H1 (cell line): Measurements from ENCODE around the gene BTNL3. TPM values are rescaled to one million over a fixed set of nuclear protein-coding genes. Genes with fewer than 3 reads are reported as not detected.

Experiments
- CTCF ChIA-PET: fragments of 300-600 bp; sonication (Branson Sonifier 250); formaldehyde crosslinking; loops from one replicate; lab custom pipeline; 2021; ENCODE audit not compliant: partially characterized antibody; lab: Charles Lee
- POLR2A ChIA-PET: fragments of 300-600 bp; sonication (Branson Sonifier 250); formaldehyde crosslinking; loops from one replicate; lab custom pipeline; 2021; ENCODE audit warnings: inconsistent platforms; ENCODE audit not compliant: partially characterized antibody; lab: Charles Lee
- DNase-seq, 2 experiments: peaks; one replicate each; pipeline versions ENCODE4 v3.0.0 to v3.0.0-alpha.2; 2010 to 2022; ENCODE audit warnings: low spot score in 2 of 2, low read depth in 1 of 2, mixed read lengths in 1 of 2
- FAIRE-seq: peaks from 2 replicates; lab custom pipeline; 2011; peaks lifted over from hg19 to GRCh38; lab: Jason Lieb, UNC
- H2AFZ ChIP-seq: 2 replicates; pipeline ENCODE4 v1.8.1; 2012; ENCODE audit warnings: low read length, inconsistent platforms
- H2AK5ac ChIP-seq: 2 replicates; pipeline ENCODE4 v1.6.1; 2013; ENCODE audit warnings: low read depth, low read length
- H2BK120ac ChIP-seq: replicated peaks from 2 replicates; pipeline ENCODE3; 2013; ENCODE audit warnings: low read depth, low read length, inconsistent platforms
- H2BK12ac ChIP-seq: 2 replicates; pipeline ENCODE4 v1.6.1; 2013; ENCODE audit warnings: low read depth, low read length
- H2BK15ac ChIP-seq: 2 replicates; pipeline ENCODE4 v1.6.1; 2013; ENCODE audit warnings: low read length
- H2BK20ac ChIP-seq: 2 replicates; pipeline ENCODE4 v1.6.1; 2013; ENCODE audit warnings: low read length
- H2BK5ac ChIP-seq: 2 replicates; pipeline ENCODE4 v1.6.1; 2013; ENCODE audit warnings: low read depth, low read length
- H3K14ac ChIP-seq: 2 replicates; pipeline ENCODE4 v1.6.1; 2013; ENCODE audit warnings: inconsistent platforms; ENCODE audit not compliant: insufficient read length
- H3K18ac ChIP-seq: 2 replicates; pipeline ENCODE4 v1.6.1; 2013; ENCODE audit warnings: low read length; ENCODE audit errors: extremely low read depth
- H3K23ac ChIP-seq: 2 replicates; pipeline ENCODE4 v1.6.1; 2013; ENCODE audit warnings: inconsistent platforms; ENCODE audit not compliant: insufficient read length
- H3K23me2 ChIP-seq: 2 replicates; pipeline ENCODE4 v1.6.1; 2013; ENCODE audit warnings: low read depth, low read length
- H3K27ac ChIP-seq: 2 replicates; pipeline ENCODE4 v1.6.1; 2011; ENCODE audit warnings: low read depth, low read length, inconsistent platforms
- H3K27me3 ChIP-seq, 4 experiments: replicated peaks in 1 of 4; 1 replicate in 1 of 4; 2 replicates in 3 of 4; pipeline versions ENCODE4 v1.6.1 to v1.8.1; 2011 to 2013; ENCODE audit warnings: low read length in 3 of 4, mild to moderate bottlenecking in 3 of 4, inconsistent platforms in 2 of 4, mixed read lengths in 2 of 4, moderate library complexity in 1 of 4; ENCODE audit not compliant: control insufficient read depth in 3 of 4, insufficient read depth in 3 of 4; ENCODE audit errors: extremely low read depth in 1 of 4
- H3K36me3 ChIP-seq, 4 experiments: 2 replicates each; pipeline versions ENCODE4 v1.6.1 to v1.8.1; 2011 to 2013; ENCODE audit warnings: mild to moderate bottlenecking in 4 of 4, low read length in 3 of 4, moderate library complexity in 2 of 4, control low read depth in 1 of 4, inconsistent platforms in 1 of 4; ENCODE audit not compliant: insufficient read depth in 4 of 4, control insufficient read depth in 2 of 4
- H3K4ac ChIP-seq: replicated peaks from 2 replicates; pipeline ENCODE3; 2013; ENCODE audit warnings: low read length, low read depth, mixed read lengths, inconsistent platforms; ENCODE audit not compliant: insufficient read length
- H3K4me1 ChIP-seq, 4 experiments: replicated peaks in 1 of 4; 1 replicate in 1 of 4; 2 replicates in 3 of 4; pipeline versions ENCODE4 v1.6.1 to v1.8.1; 2011 to 2013; ENCODE audit warnings: low read length in 3 of 4, inconsistent platforms in 2 of 4, mixed read lengths in 1 of 4; ENCODE audit not compliant: insufficient read depth in 4 of 4, control insufficient read depth in 3 of 4
- H3K4me2 ChIP-seq, 2 experiments: 2 replicates each; pipeline versions ENCODE4 v1.6.1 to v1.8.1; 2011 to 2013; ENCODE audit warnings: low read depth in 2 of 2, low read length in 2 of 2, control low read depth in 1 of 2, inconsistent platforms in 1 of 2, mild to moderate bottlenecking in 1 of 2; ENCODE audit not compliant: insufficient read depth in 1 of 2
- H3K4me3 ChIP-seq, 4 experiments: fragments of 200-600, 300-600 bp in 1 of 4; sonication (generic), shearing (Covaris generic), sonication (Bioruptor Twin) in 1 of 4; 2 replicates each; pipeline versions ENCODE4 v1.5.1 to v1.8.1; 2011 to 2016; ENCODE audit warnings: low read length in 4 of 4, low read depth in 3 of 4, control low read depth in 2 of 4, inconsistent platforms in 2 of 4, mild to moderate bottlenecking in 2 of 4, mixed read lengths in 1 of 4, moderate library complexity in 1 of 4; ENCODE audit not compliant: insufficient read depth in 2 of 4; ENCODE audit errors: extremely low read depth in 1 of 4
- H3K56ac ChIP-seq: replicated peaks from 2 replicates; pipeline ENCODE3; 2013; ENCODE audit warnings: low read depth, mild to moderate bottlenecking, mixed read lengths, low read length, inconsistent platforms; ENCODE audit not compliant: insufficient read length
- H3K79me1 ChIP-seq: 2 replicates; pipeline ENCODE4 v1.6.1; 2013; ENCODE audit warnings: low read depth, low read length, control low read depth
- H3K79me2 ChIP-seq, 2 experiments: 2 replicates each; pipeline versions ENCODE4 v1.6.1 to v1.8.1; 2012 to 2013; ENCODE audit warnings: low read length in 2 of 2, mild to moderate bottlenecking in 2 of 2, inconsistent platforms in 1 of 2; ENCODE audit not compliant: insufficient read depth in 2 of 2, control insufficient read depth in 1 of 2
- H3K9ac ChIP-seq, 4 experiments: replicated peaks in 1 of 4; 1 replicate in 1 of 4; 2 replicates in 3 of 4; pipeline versions ENCODE4 v1.6.1 to v1.8.1; 2011 to 2013; ENCODE audit warnings: low read depth in 3 of 4, low read length in 3 of 4, control low read depth in 2 of 4, mild to moderate bottlenecking in 2 of 4, moderate library complexity in 2 of 4, inconsistent platforms in 1 of 4; ENCODE audit errors: extremely low read depth in 1 of 4
- H3K9me3 ChIP-seq, 2 experiments: 2 replicates each; pipeline versions ENCODE4 v1.6.1 to v1.8.1; 2012 to 2013; ENCODE audit warnings: mild to moderate bottlenecking in 2 of 2, moderate library complexity in 2 of 2, control low read depth in 1 of 2, inconsistent platforms in 1 of 2, low read depth in 1 of 2, low read length in 1 of 2, mixed read lengths in 1 of 2; ENCODE audit not compliant: insufficient read depth in 2 of 2
- H4K20me1 ChIP-seq, 2 experiments: replicated peaks in 1 of 2; 2 replicates each; pipeline versions ENCODE3 to v1.8.1; 2011 to 2013; ENCODE audit warnings: inconsistent platforms in 2 of 2, low read length in 2 of 2, mild to moderate bottlenecking in 1 of 2; ENCODE audit not compliant: insufficient read depth in 2 of 2, control insufficient read depth in 1 of 2
- H4K5ac ChIP-seq: 2 replicates; pipeline ENCODE4 v1.6.1; 2013; ENCODE audit warnings: low read length, low read depth, mixed read lengths, inconsistent platforms; ENCODE audit not compliant: insufficient read length
- H4K8ac ChIP-seq: 2 replicates; pipeline ENCODE4 v1.8.0; 2013; ENCODE audit warnings: mild to moderate bottlenecking, moderate library complexity, low read length, inconsistent platforms; ENCODE audit not compliant: insufficient read depth; ENCODE audit errors: extremely low read depth
- H4K91ac ChIP-seq: replicated peaks from 2 replicates; pipeline ENCODE3; 2013; ENCODE audit warnings: low read length, mixed read lengths, inconsistent platforms; ENCODE audit not compliant: insufficient read length
- CHD2 ChIP-seq: IDR thresholded peaks from 2 replicates; pipeline ENCODE4 v1.6.1; 2012; ENCODE audit warnings: low read length, improper control_type of control experiment
- WGBS, 2 experiments: shearing (Covaris generic) in 1 of 2; methylation state at CpG; one replicate each; pipeline versions ENCODE4 v1.1.6 to v1.1.7; 2013 to 2015; ENCODE audit warnings: low lambda C conversion rate in 2 of 2, mixed read lengths in 2 of 2, inconsistent platforms in 1 of 2, low coverage in 1 of 2, missing lambda C conversion rate in 1 of 2; ENCODE audit not compliant: insufficient replicate concordance in 2 of 2, insufficient coverage in 1 of 2, insufficient read length in 1 of 2; ENCODE audit errors: extremely low coverage in 1 of 2, missing lambda C conversion rate in 1 of 2; 5-methylcytosine and 5-hydroxymethylcytosine counted together
- polyA plus RNA-seq, 7 experiments: library from polyadenylated mRNA; depleted of rRNA in 3 of 7; stranded (reverse) in 5 of 7; unstranded in 2 of 7; fragments of >200 nt in 5 of 7; fragments of 200-250 nt in 2 of 7; gene quantifications; 1 replicate in 5 of 7; 2 replicates in 1 of 7; 4 replicates in 1 of 7; pipeline versions ENCODE4 v1.2.1 to v1.2.3, GENCODE V29; 2011 to 2013; ENCODE audit warnings: missing spikeins in 2 of 7, mixed read lengths in 2 of 7
- total RNA-seq: library from RNA; stranded (reverse); fragmentation: NEBNext Ultra II Directional; extraction: Animal tissue kit (Norgen Biotek cat#: 25700); gene quantifications from 2 replicates; pipeline ENCODE4 v1.2.1, GENCODE V29; 2021

The BTNL3 gene
- total and polyA plus RNA-seq, 2 of the 8 experiments (the other 6 are each of a cell fraction or from before 2014, with no cell fraction given) = not detected

GRCh38 chr5:181039931-181040630 lies 51.4 kb downstream of the BTNL3 start, which contains the start of gene BTNL9:
BTNL9 (plus strand) TSS chr5:181040266; CDS start chr5:181045490, 5,224 bp downstream.
- no peak within 1 kb of the TSS for H2AFZ ChIP-seq
- CTCF ChIA-PET = interaction anchor here (0.5 to 1.4 kb wide), 3 partner anchors 9 to 172 kb away, joined by 3 to 4 read pairs (median 3); no protein-coding TSS in a partner anchor
- FAIRE-seq = no peak
- TF ChIP-seq CHD2 = no peak

More at GRCh38 chr5:181039931-181040630, 51.4 kb downstream of the BTNL3 start, which contains the start of gene BTNL9:
- no peak for DNase-seq
- no peaks in the 10 kb centered on the region for H3K36me3 ChIP-seq
- no peak within 1 kb of the TSS for H2BK5ac ChIP-seq
- H4K5ac ChIP-seq = no peak within 1 kb of the TSS
- WGBS, 2 experiments = 81% methylated on average over 17 of the region's 17 CpGs; no CpG with 5 or more reads in 1 of the 2 experiments
- peaks cover 0 to 13% (median 8%) of the 10 kb centered on the region in 4 experiments; a peak in 5 of 7 replicates for H3K4me1 ChIP-seq
- no peaks in the 10 kb centered on the region; a peak in 1 of 7 replicates for H3K27me3 ChIP-seq
- no peaks in the 10 kb centered on the region for H4K20me1 ChIP-seq
- H2BK12ac ChIP-seq = no peak within 1 kb of the TSS
- H2BK20ac ChIP-seq = no peak within 1 kb of the TSS
- H3K23ac ChIP-seq = no peak within 1 kb of the TSS
- no peak within 1 kb of the TSS for H3K27ac ChIP-seq
- H3K4me2 ChIP-seq = no peak within 1 kb of the TSS
- POLR2A ChIA-PET = interaction anchor here (0.7 to 1.8 kb wide), 2 partner anchors 12 to 47 kb away, joined by 3 to 4 read pairs; no protein-coding TSS in a partner anchor
- no peaks in the 10 kb centered on the region for H3K79me1 ChIP-seq
- H2AK5ac ChIP-seq = no peak within 1 kb of the TSS
- H3K23me2 ChIP-seq = no peaks in the 10 kb centered on the region
- H3K4ac ChIP-seq = no peak within 1 kb of the TSS
- H4K8ac ChIP-seq = no peak within 1 kb of the TSS
- H3K79me2 ChIP-seq = no peaks in the 10 kb centered on the region
- H2BK120ac ChIP-seq = no peak within 1 kb of the TSS
- peaks cover 2 to 4% of the 10 kb centered on the region in 2 experiments; a peak in 2 of 4 replicates for H3K9me3 ChIP-seq
- no peak within 1 kb of the TSS for H3K14ac ChIP-seq
- no peak within 1 kb of the TSS for H4K91ac ChIP-seq
- H2BK15ac ChIP-seq = no peak within 1 kb of the TSS
- H3K56ac ChIP-seq = no peak within 1 kb of the TSS
- H3K18ac ChIP-seq = no peak within 1 kb of the TSS
- no peak within 1 kb of the TSS for H3K4me3 ChIP-seq
- no peak within 1 kb of the TSS for H3K9ac ChIP-seq
